Stimulated activated CD8-positive, alpha-beta memory T cell treated with anti-CD3 and anti-CD28 coated beads, Interleukin-12 subunit alpha, Interleukin-12 subunit beta, amount 100 ng/mL, for 24 hours (primary cell): ENCODE measurements around the gene USP3.

Experiments used
- DNase-seq: peaks from one replicate; pipeline ENCODE4 v3.0.0-alpha.2; 2020; ENCODE audit errors: extremely low read depth

The USP3 gene

GRCh38 chr15:63544258-63545026 lies 40.0 kb downstream of the USP3 start:
- DNase-seq: no peak

- no peak for DNase-seq
Measured at GRCh38 chr15:63545520-63545919, 41.1 kb downstream of the USP3 start.

GRCh38 chr15:63551400-63551799 lies 47.0 kb downstream of the USP3 start:
- no peak for DNase-seq

- DNase-seq: no peak
Measured at GRCh38 chr15:63553388-63553791, 49.0 kb downstream of the USP3 start.

GRCh38 chr15:63554337-63554927 lies 50.0 kb downstream of the USP3 start:
- no peak for DNase-seq

GRCh38 chr15:63555507-63555906 lies 51.1 kb downstream of the USP3 start:
- no peak for DNase-seq

- no peak for DNase-seq
Measured at GRCh38 chr15:63556246-63556645, 51.9 kb downstream of the USP3 start.

- no peak for DNase-seq
Measured at GRCh38 chr15:63556736-63557135, 52.3 kb downstream of the USP3 start.

GRCh38 chr15:63559753-63560152 lies 55.4 kb downstream of the USP3 start:
- no peak for DNase-seq

GRCh38 chr15:63560741-63561448 lies 56.5 kb downstream of the USP3 start:
- DNase-seq: peak; percentile 23

- DNase-seq: no peak
Measured at GRCh38 chr15:63564093-63564492, 59.7 kb downstream of the USP3 start.

- DNase-seq: no peak
Measured at GRCh38 chr15:63565536-63566186, 61.3 kb downstream of the USP3 start.

GRCh38 chr15:63572749-63573464 lies 68.5 kb downstream of the USP3 start:
- no peak for DNase-seq

GRCh38 chr15:63573533-63573932 lies 69.1 kb downstream of the USP3 start:
- no peak for DNase-seq

- no peak for DNase-seq
Measured at GRCh38 chr15:63575312-63575711, 70.9 kb downstream of the USP3 start.

GRCh38 chr15:63576441-63576840 lies 72.0 kb downstream of the USP3 start:
- DNase-seq: no peak

- DNase-seq: no peak
Measured at GRCh38 chr15:63582179-63582578, 77.8 kb downstream of the USP3 start.

GRCh38 chr15:63582718-63583426 lies 78.5 kb downstream of the USP3 start:
- no peak for DNase-seq

GRCh38 chr15:63586790-63587189 lies 82.4 kb downstream of the USP3 start:
- DNase-seq: no peak

- no peak for DNase-seq
Measured at GRCh38 chr15:63587527-63587926, 83.1 kb downstream of the USP3 start.

GRCh38 chr15:63588826-63589225 lies 84.4 kb downstream of the USP3 start:
- no peak for DNase-seq
